GM18499 (cell line): ENCODE data around the gene AIF1.
A peak's percentile ranks its signal among the peaks of the same experiment; 100 is the strongest.
"Not testable (repeated sequence)": the region's sequence is repeated elsewhere in the genome, so short reads cannot be mapped to it uniquely, and the experiment has no call there.

Experiments
- ATAC-seq: cut with Tn5 transposase; IDR thresholded peaks from one replicate; pipeline ENCODE4 v1.9.1; 2021; ENCODE audit warnings: moderate number of reproducible peaks; ENCODE audit not compliant: insufficient read depth, unreplicated experiment

Gene AIF1

GRCh38 chr6:31580438-31580740, 34.6 kb upstream of the AIF1 start:
- ATAC-seq: no peak

- ATAC-seq: peak; percentile 39
Measured at GRCh38 chr6:31580807-31581433, 34.1 kb upstream of the AIF1 start.

GRCh38 chr6:31581434-31582229, 33.4 kb upstream of the AIF1 start:
- no peak for ATAC-seq

- ATAC-seq: no peak
Measured at GRCh38 chr6:31582230-31582643, 32.8 kb upstream of the AIF1 start, which contains the start of gene LTB. Gene LTB (minus strand): TSS chr6:31582424. CDS start chr6:31582417, 7 bp downstream.

- ATAC-seq: no peak
Measured at GRCh38 chr6:31585491-31585890, 29.5 kb upstream of the AIF1 start.

- ATAC-seq: no peak
Measured at GRCh38 chr6:31586008-31586407, 29.0 kb upstream of the AIF1 start, which contains the start of gene LST1. Gene LST1 (plus strand): TSS chr6:31586277. CDS start chr6:31587300, 1,023 bp downstream.

GRCh38 chr6:31586599-31587281, 28.3 kb upstream of the AIF1 start:
- no peak for ATAC-seq

- no peak for ATAC-seq
Measured at GRCh38 chr6:31587791-31588777, 26.9 kb upstream of the AIF1 start.

- no peak for ATAC-seq
Measured at GRCh38 chr6:31588871-31589650, 26.0 kb upstream of the AIF1 start.

- ATAC-seq: not testable (repeated sequence)
Measured at GRCh38 chr6:31590691-31591090, 24.3 kb upstream of the AIF1 start.

- no peak for ATAC-seq
Measured at GRCh38 chr6:31592396-31592771, 22.6 kb upstream of the AIF1 start.

- ATAC-seq: no peak
Measured at GRCh38 chr6:31597006-31597405, 18.0 kb upstream of the AIF1 start.

GRCh38 chr6:31607317-31607716, 7.7 kb upstream of the AIF1 start:
- ATAC-seq: no peak

- no peak for ATAC-seq
Measured at GRCh38 chr6:31609519-31610406, 5.3 kb upstream of the AIF1 start.

- no peak for ATAC-seq
Measured at GRCh38 chr6:31610968-31611367, 4.1 kb upstream of the AIF1 start.

- no peak for ATAC-seq
Measured at GRCh38 chr6:31614075-31614619, 887 bp upstream of the AIF1 start.

GRCh38 chr6:31615748-31616147, 714 bp downstream of the AIF1 start:
- no peak for ATAC-seq

GRCh38 chr6:31617010-31617409, 2.0 kb downstream of the AIF1 start:
- ATAC-seq: no peak
